K562 (cell line): Measurements from ENCODE around the gene KCNG1.

Source experiments
- CBX3 ChIP-seq, 2 experiments: IDR thresholded peaks; 1 replicate in 1 of 2; 2 replicates in 1 of 2; pipeline ENCODE4 v1.6.1; 2012; ENCODE audit warnings: inconsistent platforms in 2 of 2, low read length in 2 of 2, borderline replicate concordance in 1 of 2, control low read depth in 1 of 2
- HMG20A ChIP-seq: fragments of 450-650 bp; formaldehyde crosslinking; conservative IDR thresholded peaks from 2 replicates; pipeline ENCODE4 v1.4.0; 2020; ENCODE audit warnings: mild to moderate bottlenecking, mixed read lengths
- NFIC ChIP-seq: fragments of 450-650 bp; IDR thresholded peaks from 2 replicates; pipeline ENCODE4 v1.6.1; 2017; ENCODE audit warnings: mild to moderate bottlenecking, inconsistent platforms
- ZNF217 ChIP-seq: sonication (generic); formaldehyde crosslinking; IDR thresholded peaks from 2 replicates; pipeline ENCODE4 v1.8.0; 2022; ENCODE audit warnings: mild to moderate bottlenecking, missing genetic modification reagents
- TF ChIP-seq, protein P1 (sequence below), 3 experiments: IDR thresholded peaks in 2 of 3; conservative IDR thresholded peaks in 1 of 3; 2 replicates each; pipeline ENCODE4 v1.5.1; 2011 to 2012; ENCODE audit warnings: low read length in 3 of 3, mild to moderate bottlenecking in 3 of 3, control low read depth in 2 of 3, improper control_type of control experiment in 1 of 3, inconsistent platforms in 1 of 3, low read depth in 1 of 3, mixed read lengths in 1 of 3, moderate library complexity in 1 of 3; ENCODE audit not compliant: insufficient read depth in 2 of 3

- TF ChIP-seq, protein P1, sequence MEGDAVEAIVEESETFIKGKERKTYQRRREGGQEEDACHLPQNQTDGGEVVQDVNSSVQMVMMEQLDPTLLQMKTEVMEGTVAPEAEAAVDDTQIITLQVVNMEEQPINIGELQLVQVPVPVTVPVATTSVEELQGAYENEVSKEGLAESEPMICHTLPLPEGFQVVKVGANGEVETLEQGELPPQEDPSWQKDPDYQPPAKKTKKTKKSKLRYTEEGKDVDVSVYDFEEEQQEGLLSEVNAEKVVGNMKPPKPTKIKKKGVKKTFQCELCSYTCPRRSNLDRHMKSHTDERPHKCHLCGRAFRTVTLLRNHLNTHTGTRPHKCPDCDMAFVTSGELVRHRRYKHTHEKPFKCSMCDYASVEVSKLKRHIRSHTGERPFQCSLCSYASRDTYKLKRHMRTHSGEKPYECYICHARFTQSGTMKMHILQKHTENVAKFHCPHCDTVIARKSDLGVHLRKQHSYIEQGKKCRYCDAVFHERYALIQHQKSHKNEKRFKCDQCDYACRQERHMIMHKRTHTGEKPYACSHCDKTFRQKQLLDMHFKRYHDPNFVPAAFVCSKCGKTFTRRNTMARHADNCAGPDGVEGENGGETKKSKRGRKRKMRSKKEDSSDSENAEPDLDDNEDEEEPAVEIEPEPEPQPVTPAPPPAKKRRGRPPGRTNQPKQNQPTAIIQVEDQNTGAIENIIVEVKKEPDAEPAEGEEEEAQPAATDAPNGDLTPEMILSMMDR (IDR thresholded peaks at IDR 0.05 in 2 of 3, conservative IDR thresholded peaks at IDR 0.05 in 1 of 3; ENCODE audit: insufficient read depth in 2 of 3, low read depth in 1 of 3, low read length in 3 of 3) = peak; percentile 80 to 95 (median 94)
- TF ChIP-seq NFIC = no peak
- TF ChIP-seq ZNF217 = no peak
- TF ChIP-seq HMG20A = no peak
- TF ChIP-seq CBX3 (IDR thresholded peaks at IDR 0.05; ENCODE audit: borderline replicate concordance in 1 of 2, low read length in 2 of 2) = peak in 1 of 2 experiments; percentile 70; a peak in 1 of 3 replicates
These were observed 30.0 kb downstream of the KCNG1 start for GRCh38 chr20:50992733-50993457.
